ENCODE measurements around the gene AHDC1.

The AHDC1 gene

GRCh38 chr1:27599605-27600497 lies 4.1 kb downstream of the AHDC1 start (continued):
- TF ChIP-seq TSHZ1 (tag by site-specific recombination; IDR thresholded peaks at IDR 0.05; ENCODE audit: borderline replicate concordance), result no peak
- TF ChIP-seq PRDM10 (tag by site-specific recombination; IDR thresholded peaks at IDR 0.05), result peak; percentile 92
- no peak for TF ChIP-seq ZNF785 (tag by site-specific recombination; IDR thresholded peaks at IDR 0.05)
- TF ChIP-seq ZNF354C (tag by site-specific recombination; IDR thresholded peaks at IDR 0.05; ENCODE audit: borderline replicate concordance, low read depth), result no peak
- no peak for TF ChIP-seq BCL6B (tag by site-specific recombination; IDR thresholded peaks at IDR 0.05)
- no peak for TF ChIP-seq MEIS1 (CRISPR knock-in tag; IDR thresholded peaks at IDR 0.05; ENCODE audit: borderline replicate concordance)
- no peak for TF ChIP-seq GFI1B (tag by site-specific recombination; IDR thresholded peaks at IDR 0.05)
- TF ChIP-seq ZNF555 (tag by site-specific recombination; conservative IDR thresholded peaks at IDR 0.05), result no peak
- no peak for TF ChIP-seq ZNF350 (tag by site-specific recombination; IDR thresholded peaks at IDR 0.05)
- TF ChIP-seq ZBTB48 (tag by site-specific recombination; IDR thresholded peaks at IDR 0.05), result 0 out of 2 replicates have a peak, but pooled peaks have one; percentile 7
- no peak for TF ChIP-seq ZNF48 (tag by site-specific recombination; IDR thresholded peaks at IDR 0.05)
- peak; percentile 78 for TF ChIP-seq PRDM1 (tag by site-specific recombination; IDR thresholded peaks at IDR 0.05)
- TF ChIP-seq ZNF561 (tag by site-specific recombination; IDR thresholded peaks at IDR 0.05; ENCODE audit: borderline replicate concordance), result no peak
- no peak for TF ChIP-seq ZNF202 (tag by site-specific recombination; IDR thresholded peaks at IDR 0.05; ENCODE audit: borderline replicate concordance)
- TF ChIP-seq ZBTB10 (tag by site-specific recombination; IDR thresholded peaks at IDR 0.05), result 0 out of 2 replicates have a peak, but pooled peaks have one; percentile 13
- TF ChIP-seq ZNF248 (tag by site-specific recombination; IDR thresholded peaks at IDR 0.05), result no peak
- TF ChIP-seq ZNF114 (tag by site-specific recombination; IDR thresholded peaks at IDR 0.05), result no peak
- TF ChIP-seq ZNF560 (tag by site-specific recombination; IDR thresholded peaks at IDR 0.05; ENCODE audit: borderline replicate concordance), result no peak
- TF ChIP-seq ZNF830 (tag by site-specific recombination; IDR thresholded peaks at IDR 0.05; ENCODE audit: low read depth), result no peak
- peak; percentile 51 for TF ChIP-seq PATZ1 (tag by site-specific recombination; IDR thresholded peaks at IDR 0.05)
- TF ChIP-seq ZBTB11 (tag by site-specific recombination; conservative IDR thresholded peaks at IDR 0.05; ENCODE audit: low read depth), result no peak
